Activated CD4-positive, alpha-beta memory T cell treated with anti-CD3 and anti-CD28 coated beads, Interleukin-2, amount 10 ng/mL, durations not matched to agents 7 days and 5 days (primary cell): Measurements from ENCODE around the gene C1QTNF6. TPM values are rescaled to one million over a fixed set of nuclear protein-coding genes. Genes with fewer than 3 reads are reported as not detected.

Experiments
- CTCF ChIA-PET: fragments of 350-600 bp; sonication (Branson Sonifier 250); formaldehyde crosslinking; loops from one replicate; lab custom pipeline; 2021; ENCODE audit warnings: antibody characterized with exemption, inconsistent platforms; lab: Charles Lee
- POLR2A ChIA-PET: fragments of 350-600 bp; sonication (Branson Sonifier 250); formaldehyde crosslinking; loops from one replicate; lab custom pipeline; 2021; ENCODE audit warnings: antibody characterized with exemption; lab: Charles Lee
- DNase-seq: peaks from one replicate; pipeline ENCODE4 v3.0.0-alpha.2; 2020
- H3K27ac Mint-ChIP-seq: one replicate; pipeline ENCODE4 v1.8.0; 2021; ENCODE audit warnings: mild to moderate bottlenecking, mixed read lengths
- H3K27me3 Mint-ChIP-seq: one replicate; pipeline ENCODE4 v1.8.0; 2021; ENCODE audit warnings: mixed read lengths
- H3K36me3 Mint-ChIP-seq: one replicate; pipeline ENCODE4 v1.8.0; 2021; ENCODE audit warnings: low read depth, mixed read lengths
- H3K4me1 Mint-ChIP-seq: one replicate; pipeline ENCODE4 v1.8.0; 2021; ENCODE audit warnings: mixed read lengths
- H3K4me3 Mint-ChIP-seq: one replicate; pipeline ENCODE4 v1.8.0; 2021; ENCODE audit warnings: mild to moderate bottlenecking, mixed read lengths
- H3K9me3 Mint-ChIP-seq: one replicate; pipeline ENCODE4 v1.8.0; 2021; ENCODE audit warnings: mixed read lengths
- total RNA-seq, 2 experiments: library from RNA; stranded (reverse); gene quantifications; one replicate each; pipeline ENCODE4 v1.2.3, GENCODE V29; 2021

Gene C1QTNF6
- total RNA-seq, 2 experiments from 2014 or later, result 10.2 to 10.3 TPM

DNA sequence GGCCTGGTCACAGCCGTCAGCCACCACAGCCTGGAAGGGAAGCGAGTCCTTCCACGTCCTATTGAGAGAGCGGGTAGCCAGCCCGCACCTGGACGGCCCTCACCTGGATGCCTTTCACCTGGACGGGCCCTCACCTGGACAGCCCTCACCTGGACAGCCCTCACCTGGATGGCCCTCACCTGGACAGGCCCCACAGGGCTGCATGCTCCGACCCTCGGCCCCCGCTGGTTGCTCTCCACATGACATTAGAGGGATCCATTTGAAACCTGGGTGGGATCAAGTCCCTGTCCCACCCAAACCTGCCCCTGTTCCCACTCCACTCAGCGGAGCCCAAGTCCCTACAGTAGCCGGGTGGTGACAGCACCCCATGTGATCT lies 3.7 kb downstream of the C1QTNF6 start:
- POLR2A ChIA-PET, result interaction anchor here (1.0 kb wide), 1 partner anchor 9 kb away, joined by 3 read pairs; no protein-coding TSS in a partner anchor
- CTCF ChIA-PET, result interaction anchor here (1.7 kb wide), 1 partner anchor 15 kb away, joined by 4 read pairs; no protein-coding TSS in a partner anchor
- Mint-ChIP-seq H3K36me3 (peaks cover 1% of the 10 kb centered on the region), H3K9me3 (no peaks in the 10 kb centered on the region), H3K4me3 (no peak overlapping the region), H3K4me1 (peaks cover 45% of the 10 kb centered on the region), H3K27ac (no peak overlapping the region), H3K27me3 (no peaks in the 10 kb centered on the region)
- no peak for DNase-seq

DNA sequence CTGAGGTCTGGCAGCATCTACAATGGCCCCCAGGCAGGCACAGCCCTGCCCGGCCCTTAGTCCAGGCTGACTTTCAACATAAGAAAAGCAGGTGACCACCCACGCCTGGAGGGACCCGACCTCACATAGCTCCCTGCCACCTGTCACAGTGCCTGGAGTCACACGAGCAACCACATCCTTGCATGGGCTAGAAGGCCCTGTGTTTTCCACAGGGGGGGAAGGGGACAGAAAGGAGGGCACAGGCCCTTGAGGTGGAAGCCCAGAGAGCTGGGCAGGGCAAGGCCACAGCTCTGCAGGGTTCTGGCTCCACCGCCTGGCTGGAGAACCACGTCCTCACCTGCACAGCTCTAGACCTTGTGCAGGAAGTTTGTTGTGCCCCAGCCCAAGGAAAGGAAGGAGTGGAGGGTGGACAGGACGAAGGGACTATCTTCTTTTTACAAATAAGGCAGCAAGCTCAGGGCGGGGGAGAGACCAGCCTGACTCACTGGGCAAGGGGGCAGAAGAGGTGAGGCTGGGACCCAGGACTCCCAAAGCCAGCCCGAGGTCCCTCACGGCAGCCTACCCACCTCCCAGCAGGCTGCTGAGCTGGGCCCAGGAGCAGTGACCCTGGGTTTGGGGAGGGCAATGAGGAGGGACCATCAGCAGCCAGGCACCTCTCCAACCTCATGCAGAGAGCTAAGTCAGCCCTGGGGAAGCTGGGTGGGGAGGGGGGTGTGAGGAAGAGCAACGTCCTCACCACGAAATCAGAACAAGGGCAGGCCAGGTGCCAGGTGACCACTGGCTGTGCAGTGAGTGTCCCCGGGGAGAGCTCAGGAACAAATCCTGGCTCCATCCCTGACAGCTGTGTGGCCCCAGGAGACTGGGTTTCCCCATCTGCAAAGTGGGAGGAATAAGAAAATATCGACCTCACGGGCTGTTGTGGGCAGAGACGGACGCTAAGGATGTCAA lies 4.3 kb downstream of the C1QTNF6 start:
- no peak overlapping the region for H3K4me3 Mint-ChIP-seq
- POLR2A ChIA-PET, result interaction anchor here (1.0 to 1.2 kb wide), 3 partner anchors 10 to 35 kb away, joined by 3 read pairs; no protein-coding TSS in a partner anchor

DNA sequence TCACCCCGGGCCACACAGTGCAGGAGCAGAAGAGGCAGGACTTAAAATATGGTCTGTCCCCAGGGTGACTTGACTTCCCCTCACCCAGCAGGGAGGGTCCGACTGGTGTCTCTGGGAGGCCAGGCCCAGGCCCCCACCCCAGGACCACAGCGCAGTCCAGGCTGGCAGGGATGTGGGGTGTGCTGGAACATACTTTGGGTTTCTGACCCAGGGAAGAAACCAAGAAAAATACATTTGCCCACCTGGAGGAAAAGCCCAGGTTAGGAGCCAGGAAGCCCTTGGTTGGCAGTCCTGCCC lies 5.2 kb downstream of the C1QTNF6 start:
- Mint-ChIP-seq H3K36me3 (no peaks in the 10 kb centered on the region), H3K27ac (no peak overlapping the region), H3K4me1 (peaks cover 33% of the 10 kb centered on the region), H3K9me3 (no peaks in the 10 kb centered on the region), H3K4me3 (no peak overlapping the region), H3K27me3 (peaks cover 4% of the 10 kb centered on the region)
- ChIA-PET CTCF (interaction anchor here (1.7 kb wide), 1 partner anchor 17 kb away, joined by 4 read pairs; no protein-coding TSS in a partner anchor), POLR2A (interaction anchor here (1.1 to 1.2 kb wide), 2 partner anchors 16 to 35 kb away, joined by 3 read pairs; no protein-coding TSS in a partner anchor)
- DNase-seq, result no peak

More for the DNA sequence above, 4.3 kb downstream of the C1QTNF6 start:
- Mint-ChIP-seq H3K36me3 (no peaks in the 10 kb centered on the region), H3K27ac (no peak overlapping the region), H3K4me1 (peaks cover 40% of the 10 kb centered on the region), H3K9me3 (no peaks in the 10 kb centered on the region), H3K27me3 (no peaks in the 10 kb centered on the region)
- CTCF ChIA-PET, result interaction anchor here (0.8 to 1.7 kb wide), 4 partner anchors 8 to 36 kb away, joined by 3 to 4 read pairs (median 3); no protein-coding TSS in a partner anchor
- DNase-seq, result no peak

DNA sequence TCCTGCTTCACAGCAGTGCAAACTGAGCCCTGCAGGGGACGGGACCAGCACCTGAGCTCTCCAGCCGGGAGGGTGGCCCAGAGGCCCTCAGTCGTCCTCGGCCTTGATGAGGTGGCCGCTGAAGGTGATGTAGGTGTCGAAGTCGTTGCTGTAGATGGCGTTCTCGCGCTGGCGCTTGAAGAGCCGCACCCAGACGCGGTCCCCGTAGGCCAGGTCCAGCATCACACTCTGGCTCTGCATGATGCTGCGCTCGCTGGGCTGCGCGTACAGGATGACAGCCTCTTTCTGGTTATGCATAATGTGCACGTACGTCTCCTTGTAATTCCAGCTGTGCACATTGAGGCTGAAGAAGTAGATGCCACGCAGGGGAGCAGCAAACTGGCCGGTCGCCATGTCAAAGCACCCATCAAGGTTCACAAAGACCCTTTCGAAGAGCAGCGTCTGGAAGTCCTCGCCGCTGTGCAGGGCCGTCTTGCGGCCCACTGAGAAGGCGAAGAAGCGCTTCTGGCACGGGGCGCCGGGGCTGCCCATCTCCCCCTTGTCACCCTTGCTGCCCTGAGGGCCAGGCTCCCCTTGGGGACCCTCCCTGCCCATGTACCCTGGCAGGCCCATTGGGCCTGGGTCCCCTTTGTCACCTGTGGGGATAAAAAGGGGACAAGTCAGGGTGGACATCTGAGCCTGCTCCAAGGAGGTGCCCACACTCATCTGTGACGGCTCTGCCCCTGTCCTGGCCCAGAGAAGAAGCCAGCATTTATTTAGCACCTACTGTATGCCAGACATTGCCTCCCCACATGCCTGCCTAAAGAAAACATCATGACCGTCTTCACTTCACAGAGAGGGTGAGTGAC lies 5.7 kb downstream of the C1QTNF6 start:
- Mint-ChIP-seq H3K27me3 (peaks cover 9% of the 10 kb centered on the region), H3K27ac (no peak overlapping the region), H3K4me1 (peaks cover 28% of the 10 kb centered on the region), H3K4me3 (no peak overlapping the region), H3K9me3 (no peaks in the 10 kb centered on the region), H3K36me3 (no peaks in the 10 kb centered on the region)
- POLR2A ChIA-PET, result no interaction called here
- no peak for DNase-seq
- CTCF ChIA-PET, result no interaction called here

DNA sequence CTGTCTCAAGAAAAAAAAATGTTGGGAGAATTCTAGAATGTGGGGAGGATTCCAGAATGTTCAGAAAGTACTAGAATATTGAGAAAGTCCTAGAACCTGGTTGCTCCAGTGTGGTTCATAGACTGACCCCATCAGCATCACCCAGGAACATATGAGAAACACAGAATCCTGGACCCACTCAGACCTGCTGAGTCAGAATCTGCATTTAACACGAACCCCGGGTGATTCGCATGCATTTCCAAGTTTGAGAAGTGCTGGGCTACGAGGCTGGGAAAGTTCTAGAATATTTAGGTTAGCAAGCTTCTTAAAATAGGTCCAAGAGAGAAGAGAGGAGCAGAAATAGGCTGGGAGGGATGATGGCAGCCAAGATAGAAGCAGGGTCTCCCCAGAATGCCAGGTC lies 6.4 kb downstream of the C1QTNF6 start:
- Mint-ChIP-seq H3K27me3 (peaks cover 11% of the 10 kb centered on the region), H3K4me3 (no peak overlapping the region), H3K4me1 (peaks cover 24% of the 10 kb centered on the region), H3K9me3 (no peaks in the 10 kb centered on the region), H3K36me3 (no peaks in the 10 kb centered on the region), H3K27ac (no peak overlapping the region)
- POLR2A ChIA-PET, result no interaction called here
- DNase-seq, result no peak
- CTCF ChIA-PET, result no interaction called here

DNA sequence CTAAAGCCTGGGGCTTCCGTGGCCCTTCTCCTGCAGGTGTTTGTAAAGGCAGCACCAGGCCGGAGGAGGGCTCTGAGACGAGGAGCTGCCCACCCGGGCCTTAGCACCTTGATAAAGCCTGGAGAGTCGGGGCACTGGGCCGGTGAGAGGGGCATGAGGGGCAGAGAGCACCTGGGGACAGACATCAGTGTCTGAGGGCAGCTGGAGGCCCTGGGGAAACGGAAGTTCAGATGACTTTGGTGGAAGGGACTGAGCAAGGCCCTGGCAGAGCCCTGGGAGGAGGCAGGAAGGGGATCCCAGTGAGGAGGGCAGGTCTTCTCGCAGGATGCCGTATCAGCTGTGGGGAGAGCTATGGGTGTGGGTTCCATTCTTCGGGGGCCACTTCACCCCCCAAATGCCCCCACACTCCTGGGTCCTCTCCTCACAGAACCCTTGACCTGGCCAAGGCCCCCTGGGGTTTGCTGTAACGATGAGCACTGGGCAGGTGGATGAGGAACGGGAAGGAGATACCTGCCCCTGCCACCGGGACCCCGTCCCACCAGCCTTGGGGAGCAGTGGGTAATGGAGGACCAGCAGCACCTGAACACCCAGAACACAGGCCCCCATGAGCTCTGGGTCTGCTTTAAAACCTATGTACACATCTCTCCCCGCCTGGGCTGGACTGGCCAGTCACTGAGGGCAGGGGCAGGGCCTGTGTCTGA lies 7.4 kb downstream of the C1QTNF6 start:
- POLR2A ChIA-PET, result interaction anchor here (0.7 kb wide), 1 partner anchor 32 kb away, joined by 3 read pairs; no protein-coding TSS in a partner anchor
- peaks cover 16% of the 10 kb centered on the region for H3K27me3 Mint-ChIP-seq
- CTCF ChIA-PET, result no interaction called here
- no peaks in the 10 kb centered on the region for H3K9me3 Mint-ChIP-seq
- DNase-seq, result no peak
- peaks cover 17% of the 10 kb centered on the region for H3K4me1 Mint-ChIP-seq
- no peak overlapping the region for H3K4me3 Mint-ChIP-seq
- no peak overlapping the region for H3K27ac Mint-ChIP-seq
- H3K36me3 Mint-ChIP-seq, result no peaks in the 10 kb centered on the region

DNA sequence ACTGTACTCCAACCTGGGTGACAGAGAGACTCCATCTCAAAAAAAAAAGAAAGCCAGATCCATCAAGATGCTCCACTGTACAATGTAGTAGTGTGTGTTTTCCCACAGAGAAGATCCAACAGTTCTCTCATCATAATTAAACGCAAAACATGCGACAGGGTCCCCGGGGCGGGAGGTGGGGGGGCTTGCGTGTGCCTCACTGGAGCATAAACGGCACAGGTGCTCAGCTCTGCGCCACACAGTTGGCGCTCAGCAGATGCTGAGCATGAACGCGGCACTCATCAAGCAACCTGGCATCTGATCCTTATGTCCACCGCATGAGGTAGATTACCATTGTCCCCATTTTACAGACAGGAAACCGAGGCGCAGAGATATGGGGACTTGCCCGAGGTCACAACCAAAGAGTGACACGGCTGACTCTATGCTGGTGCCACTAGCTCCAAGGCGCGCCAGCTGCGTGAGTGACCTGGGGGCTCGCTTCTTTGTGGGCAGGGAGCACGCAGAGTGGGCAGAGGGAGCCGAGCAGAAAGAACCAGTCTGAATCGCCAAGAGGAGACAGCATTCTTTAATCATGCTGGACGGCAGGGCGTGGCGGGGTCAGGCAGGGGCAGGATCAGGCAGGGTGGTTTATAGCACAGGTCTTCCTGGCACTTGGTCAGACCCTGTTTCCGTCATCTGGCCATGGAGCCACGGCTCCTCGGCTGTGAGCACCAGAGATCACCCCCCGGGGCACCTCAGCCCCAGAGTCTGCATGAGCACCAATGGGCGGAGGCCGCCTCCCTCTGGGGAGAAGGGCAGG lies 8.2 kb downstream of the C1QTNF6 start:
- peaks cover 12% of the 10 kb centered on the region for H3K4me1 Mint-ChIP-seq
- ChIA-PET POLR2A (interaction anchor here (0.7 to 1.6 kb wide), 2 partner anchors 20 to 31 kb away, joined by 3 read pairs; no protein-coding TSS in a partner anchor), CTCF (no interaction called here)
- no peak for DNase-seq
- H3K4me3 Mint-ChIP-seq, result no peak overlapping the region
- H3K27ac Mint-ChIP-seq, result no peak overlapping the region
- H3K36me3 Mint-ChIP-seq, result no peaks in the 10 kb centered on the region
- H3K9me3 Mint-ChIP-seq, result no peaks in the 10 kb centered on the region
- peaks cover 16% of the 10 kb centered on the region for H3K27me3 Mint-ChIP-seq

DNA sequence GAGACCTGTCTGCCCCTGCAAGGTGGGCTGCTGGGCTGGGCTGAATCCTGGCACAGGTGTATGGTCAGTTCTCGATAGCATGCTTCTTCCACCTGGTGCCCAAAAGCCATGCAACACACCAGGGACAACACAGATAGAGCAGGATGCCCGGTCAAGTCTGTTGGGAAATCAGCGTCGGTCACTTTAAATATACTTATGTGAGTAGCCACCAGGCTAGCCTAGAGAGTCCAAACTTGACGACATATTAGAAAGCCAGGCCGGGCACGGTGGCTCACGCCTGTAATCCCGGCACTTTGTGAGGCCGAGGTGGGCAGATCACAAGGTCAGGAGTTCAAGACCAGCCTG lies 8.9 kb downstream of the C1QTNF6 start:
- H3K4me1 Mint-ChIP-seq, result peaks cover 12% of the 10 kb centered on the region
- H3K4me3 Mint-ChIP-seq, result no peak overlapping the region
- CTCF ChIA-PET, result no interaction called here
- POLR2A ChIA-PET, result interaction anchor here (1.6 kb wide), 1 partner anchor 20 kb away, joined by 3 read pairs; no protein-coding TSS in a partner anchor
- no peaks in the 10 kb centered on the region for H3K9me3 Mint-ChIP-seq
- no peak overlapping the region for H3K27ac Mint-ChIP-seq
- H3K36me3 Mint-ChIP-seq, result no peaks in the 10 kb centered on the region
- peaks cover 17% of the 10 kb centered on the region for H3K27me3 Mint-ChIP-seq
- no peak for DNase-seq

DNA sequence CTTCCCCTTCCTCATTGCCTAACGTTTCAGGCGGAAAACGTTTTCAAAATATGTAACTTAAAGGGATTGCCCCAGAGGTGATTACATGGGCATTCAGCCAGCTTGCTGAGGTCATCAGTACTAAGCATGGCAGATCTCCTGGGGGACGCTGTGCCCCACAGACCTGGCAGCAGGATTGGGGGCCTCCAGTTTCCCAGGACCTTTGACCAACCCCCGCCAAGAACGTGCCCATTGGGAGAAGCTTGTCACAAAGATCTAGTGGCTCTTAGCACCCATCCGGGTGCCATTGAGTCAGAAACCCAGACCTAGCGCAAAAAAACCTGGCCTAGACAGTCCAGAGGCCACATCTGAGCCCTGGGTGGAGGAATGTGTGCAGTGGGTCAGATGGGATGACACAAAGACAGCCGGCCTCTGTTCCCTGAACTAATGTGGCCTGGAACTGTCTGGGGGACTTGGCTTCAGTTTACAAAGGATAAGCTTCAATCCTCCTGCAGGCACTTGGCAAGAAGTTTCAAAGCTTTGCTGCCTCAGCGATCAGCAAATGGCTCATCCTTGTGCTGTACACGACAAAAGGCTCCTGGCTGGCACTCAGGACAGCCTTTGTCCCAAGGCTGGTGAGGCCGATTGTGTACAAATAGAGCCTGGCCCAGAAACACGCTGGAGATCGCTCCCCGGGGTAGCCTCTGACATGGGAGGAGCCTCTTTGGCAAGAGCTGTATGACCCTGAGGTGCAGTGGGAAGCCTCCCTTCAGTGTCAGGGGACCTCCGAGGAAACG lies 9.5 kb downstream of the C1QTNF6 start:
- Mint-ChIP-seq H3K9me3 (no peaks in the 10 kb centered on the region), H3K36me3 (no peaks in the 10 kb centered on the region), H3K4me1 (peaks cover 8% of the 10 kb centered on the region), H3K27me3 (peaks cover 17% of the 10 kb centered on the region), H3K27ac (no peak overlapping the region), H3K4me3 (no peak overlapping the region)
- CTCF ChIA-PET, result interaction anchor here (1.3 kb wide), 1 partner anchor 12 kb away, joined by 5 read pairs; no protein-coding TSS in a partner anchor
- no peak for DNase-seq
- POLR2A ChIA-PET, result interaction anchor here (1.1 to 2.2 kb wide), 4 partner anchors 8 to 21 kb away, joined by 3 to 9 read pairs (median 4); partner anchors contain the start of gene C1QTNF6

DNA sequence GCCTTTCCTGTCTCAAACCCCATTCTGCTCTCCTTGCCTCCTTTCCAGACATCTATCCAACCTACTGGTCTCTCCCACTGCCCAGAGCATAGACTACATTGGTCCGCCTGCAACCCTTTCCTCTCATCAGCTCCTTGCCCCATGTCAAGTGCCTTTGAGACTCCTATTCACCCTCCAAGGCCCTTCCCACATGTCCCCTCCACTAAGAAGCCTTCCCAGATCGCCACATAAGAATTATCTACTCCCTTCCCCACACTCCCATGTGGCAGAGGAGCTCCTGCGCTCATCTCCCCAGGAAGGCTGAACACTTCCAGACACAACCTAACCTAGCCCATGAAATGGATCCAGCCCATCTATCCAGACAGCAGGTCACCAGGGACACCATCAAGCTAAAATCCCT lies 10.3 kb downstream of the C1QTNF6 start:
- no peak overlapping the region for H3K4me3 Mint-ChIP-seq
- peaks cover 5% of the 10 kb centered on the region for H3K4me1 Mint-ChIP-seq
- POLR2A ChIA-PET, result interaction anchor here (1.0 to 2.2 kb wide), 5 partner anchors 9 to 56 kb away, joined by 3 to 9 read pairs (median 3); partner anchors contain the start of gene C1QTNF6
- peaks cover 17% of the 10 kb centered on the region for H3K27me3 Mint-ChIP-seq
- H3K27ac Mint-ChIP-seq, result no peak overlapping the region
- H3K36me3 Mint-ChIP-seq, result no peaks in the 10 kb centered on the region
- DNase-seq, result no peak
- H3K9me3 Mint-ChIP-seq, result no peaks in the 10 kb centered on the region
- CTCF ChIA-PET, result interaction anchor here (1.0 to 1.3 kb wide), 2 partner anchors 11 to 134 kb away, joined by 5 read pairs; no protein-coding TSS in a partner anchor

DNA sequence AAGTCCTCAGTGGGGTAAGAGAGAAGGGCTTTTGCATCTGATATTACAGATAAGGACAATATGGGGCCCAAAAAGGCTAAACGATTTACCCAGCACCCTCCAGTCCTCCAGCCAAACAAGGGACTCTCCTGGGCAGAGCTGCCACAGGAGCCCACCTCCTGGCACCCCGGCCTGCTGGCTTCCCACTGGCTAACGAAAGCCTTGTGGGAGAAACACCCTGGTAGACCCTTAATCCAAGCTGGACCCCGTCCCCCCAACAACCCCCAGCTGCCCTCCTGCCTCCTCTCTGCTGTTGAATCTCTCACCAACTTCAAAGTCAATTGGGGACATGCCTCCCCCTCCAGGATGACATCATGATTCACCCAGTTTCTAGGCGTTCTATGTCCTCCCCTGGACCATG lies 10.8 kb downstream of the C1QTNF6 start:
- DNase-seq, result no peak
- H3K36me3 Mint-ChIP-seq, result no peaks in the 10 kb centered on the region
- no peak overlapping the region for H3K27ac Mint-ChIP-seq
- no peaks in the 10 kb centered on the region for H3K9me3 Mint-ChIP-seq
- ChIA-PET CTCF (interaction anchor here (1.0 to 1.3 kb wide), 2 partner anchors 11 to 133 kb away, joined by 5 read pairs; no protein-coding TSS in a partner anchor), POLR2A (interaction anchor here (1.0 to 2.2 kb wide), 5 partner anchors 10 to 55 kb away, joined by 3 to 9 read pairs (median 3); partner anchors contain the start of gene C1QTNF6)
- peaks cover 17% of the 10 kb centered on the region for H3K27me3 Mint-ChIP-seq
- H3K4me3 Mint-ChIP-seq, result no peak overlapping the region
- H3K4me1 Mint-ChIP-seq, result peaks cover 5% of the 10 kb centered on the region
